Stimulated activated naive CD8-positive, alpha-beta T cell treated with anti-CD3 and anti-CD28 coated beads, Interleukin-15, Interleukin-2, amounts not matched to agents 100 ng/mL and 50 ng/mL, for 24 hours (primary cell): ENCODE measurements around the gene DHRSX.
A peak's percentile ranks its signal among the peaks of the same experiment; 100 is the strongest.

Experiments
- H3K27ac Mint-ChIP-seq: one replicate; pipeline ENCODE4 v1.8.0; 2021; ENCODE audit warnings: mild to moderate bottlenecking, mixed read lengths
- H3K27me3 Mint-ChIP-seq: one replicate; pipeline ENCODE4 v1.8.0; 2021; ENCODE audit warnings: mixed read lengths
- H3K36me3 Mint-ChIP-seq: one replicate; pipeline ENCODE4 v1.8.0; 2021; ENCODE audit warnings: low read depth, mixed read lengths
- H3K4me1 Mint-ChIP-seq: one replicate; pipeline ENCODE4 v1.8.0; 2021; ENCODE audit warnings: low read depth, mixed read lengths
- H3K4me3 Mint-ChIP-seq: one replicate; pipeline ENCODE4 v1.8.0; 2021; ENCODE audit warnings: mild to moderate bottlenecking, mixed read lengths
- H3K9me3 Mint-ChIP-seq: one replicate; pipeline ENCODE4 v1.8.0; 2021; ENCODE audit warnings: mixed read lengths

Gene DHRSX, protein sequence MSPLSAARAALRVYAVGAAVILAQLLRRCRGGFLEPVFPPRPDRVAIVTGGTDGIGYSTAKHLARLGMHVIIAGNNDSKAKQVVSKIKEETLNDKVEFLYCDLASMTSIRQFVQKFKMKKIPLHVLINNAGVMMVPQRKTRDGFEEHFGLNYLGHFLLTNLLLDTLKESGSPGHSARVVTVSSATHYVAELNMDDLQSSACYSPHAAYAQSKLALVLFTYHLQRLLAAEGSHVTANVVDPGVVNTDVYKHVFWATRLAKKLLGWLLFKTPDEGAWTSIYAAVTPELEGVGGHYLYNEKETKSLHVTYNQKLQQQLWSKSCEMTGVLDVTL

DNA sequence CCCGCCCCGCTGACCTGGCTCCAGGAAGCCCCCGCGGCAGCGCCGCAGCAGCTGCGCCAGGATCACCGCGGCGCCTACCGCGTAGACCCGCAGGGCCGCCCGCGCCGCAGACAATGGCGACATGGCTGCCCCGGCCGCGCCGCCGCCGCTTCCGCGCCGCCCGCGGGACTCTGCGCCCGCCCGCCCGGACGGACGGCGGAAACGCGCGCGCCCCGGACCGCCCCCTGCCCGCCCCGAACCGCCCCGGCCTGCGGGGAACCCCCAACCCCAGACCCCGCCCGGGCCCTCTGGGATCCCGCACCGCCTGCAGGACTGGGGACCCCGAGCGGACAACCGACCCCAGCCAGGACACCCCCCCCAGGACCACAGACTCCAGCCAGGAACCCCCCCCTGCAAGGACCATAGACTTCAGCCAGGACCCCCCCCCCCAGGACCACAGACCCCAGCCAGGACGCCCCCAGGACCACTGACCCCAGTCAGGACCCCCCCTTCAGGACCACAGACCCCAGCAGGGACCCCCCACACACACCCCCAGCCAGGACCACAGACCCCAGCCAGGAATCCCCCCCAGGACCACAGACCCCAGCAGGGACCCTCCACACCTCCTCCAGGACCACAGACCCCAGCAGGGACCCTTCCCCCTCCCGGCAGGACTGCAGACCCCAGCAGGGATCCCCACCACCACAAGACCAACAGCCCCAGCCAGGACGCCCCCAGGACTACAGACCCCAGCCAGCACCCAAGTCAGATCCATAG is at the start of gene DHRSX, which contains the start of gene ZBED1:
TSS of gene DHRSX (minus strand) at position 174 of the 756 bp plus-strand sequence. CDS start at position 123, 51 bp downstream.
TSS of gene ZBED1 (minus strand) at position 174 of the 756 bp plus-strand sequence. CDS start 10,257 bp downstream, outside the sequence.
- H3K27ac Mint-ChIP-seq = peak within 1 kb of the TSS; percentile 80

DNA sequence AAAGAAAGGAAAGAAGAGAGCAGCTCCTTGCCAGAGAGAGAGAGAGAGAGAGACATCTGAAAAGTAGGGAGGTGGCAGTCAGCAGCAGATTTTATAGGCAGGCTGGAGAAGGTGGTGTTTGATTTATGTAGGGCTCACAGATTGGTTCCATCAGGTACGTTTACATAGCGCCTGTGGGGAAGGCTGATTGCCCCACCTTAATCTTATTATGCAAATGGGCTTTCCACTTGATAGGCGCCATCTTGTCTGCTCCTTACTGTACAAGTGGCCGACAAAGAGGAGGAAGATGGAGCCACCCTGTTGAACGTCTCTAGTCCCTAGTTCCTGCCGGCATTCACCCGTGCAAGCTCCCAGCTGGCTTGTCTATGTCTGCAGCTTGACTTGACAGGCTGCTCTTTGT is 49.1 kb upstream of the DHRSX start:
- no peaks in the 10 kb centered on the region for H3K36me3 Mint-ChIP-seq
- no peak overlapping the region for H3K27ac Mint-ChIP-seq
- peaks cover 10% of the 10 kb centered on the region for H3K27me3 Mint-ChIP-seq
- no peak overlapping the region for H3K4me3 Mint-ChIP-seq
- H3K4me1 Mint-ChIP-seq = no peaks in the 10 kb centered on the region
- H3K9me3 Mint-ChIP-seq = peaks cover 6% of the 10 kb centered on the region

More for the DNA sequence above, at the start of gene DHRSX, which contains the start of gene ZBED1:
- peaks cover 15% of the 10 kb centered on the region for H3K36me3 Mint-ChIP-seq
- no peaks in the 10 kb centered on the region for H3K27me3 Mint-ChIP-seq
- H3K4me1 Mint-ChIP-seq = peaks cover 27% of the 10 kb centered on the region
- peak within 1 kb of the TSS; percentile 82 for H3K4me3 Mint-ChIP-seq
- H3K9me3 Mint-ChIP-seq = no peaks in the 10 kb centered on the region

DNA sequence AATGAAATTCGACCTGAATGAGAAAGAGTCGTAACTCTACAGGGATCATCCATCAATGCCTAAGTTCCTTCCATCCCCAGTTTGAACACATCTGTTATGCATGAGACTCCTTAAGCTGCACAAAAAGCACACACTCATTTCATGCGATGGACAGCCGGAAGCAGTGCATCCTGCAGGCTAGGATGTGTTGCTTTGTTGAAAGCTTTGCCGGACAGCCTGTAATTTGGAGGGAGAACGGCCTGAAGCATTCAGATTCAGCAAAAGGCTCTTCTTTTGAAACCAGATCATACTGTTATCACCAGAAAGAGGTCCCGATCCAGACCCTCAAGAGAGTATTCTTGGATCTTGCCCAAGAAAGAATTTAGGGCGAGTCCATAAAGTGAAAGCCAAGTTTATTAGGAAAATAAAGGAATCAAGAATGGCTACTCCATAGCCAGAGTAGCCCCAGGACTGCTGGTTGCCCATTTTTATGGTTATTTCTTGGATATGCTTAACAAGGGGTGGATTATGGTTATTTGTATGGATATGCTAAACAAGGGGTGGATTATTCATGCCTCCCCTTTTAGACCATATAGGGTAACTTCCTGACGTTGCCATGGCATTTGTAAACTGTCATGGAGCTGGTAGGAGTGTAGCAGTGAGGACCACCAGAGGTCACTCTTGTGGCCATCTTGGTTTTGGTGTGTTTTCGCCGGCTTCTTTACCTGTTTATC is 48.1 kb upstream of the DHRSX start:
- no peak overlapping the region for H3K4me3 Mint-ChIP-seq
- H3K27ac Mint-ChIP-seq = no peak overlapping the region
- H3K36me3 Mint-ChIP-seq = no peaks in the 10 kb centered on the region
- H3K9me3 Mint-ChIP-seq = peaks cover 6% of the 10 kb centered on the region
- H3K27me3 Mint-ChIP-seq = peaks cover 9% of the 10 kb centered on the region
- H3K4me1 Mint-ChIP-seq = no peaks in the 10 kb centered on the region

DNA sequence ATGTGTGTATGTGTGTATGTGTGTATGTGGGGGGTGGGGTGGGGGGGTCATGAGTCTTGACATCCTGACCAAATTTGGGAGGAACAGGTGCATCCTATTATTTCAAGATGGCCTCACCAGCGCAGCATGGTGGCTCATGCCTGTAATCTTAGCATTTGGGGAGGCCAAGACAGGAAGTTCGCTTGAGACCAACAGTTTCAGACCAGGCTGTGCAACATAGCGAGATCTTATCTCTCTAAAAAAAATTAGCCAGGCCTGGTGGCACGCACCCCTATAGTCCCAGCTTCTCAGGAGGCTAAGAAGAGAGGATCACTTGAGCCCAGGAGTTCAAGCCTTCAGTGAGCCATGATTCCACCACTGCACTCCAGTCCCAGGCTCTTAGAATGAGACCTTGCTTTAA is 47.0 kb upstream of the DHRSX start:
- Mint-ChIP-seq H3K4me3 (no peak overlapping the region), H3K4me1 (no peaks in the 10 kb centered on the region), H3K27ac (no peak overlapping the region), H3K9me3 (peaks cover 6% of the 10 kb centered on the region), H3K36me3 (no peaks in the 10 kb centered on the region), H3K27me3 (peaks cover 3% of the 10 kb centered on the region)

DNA sequence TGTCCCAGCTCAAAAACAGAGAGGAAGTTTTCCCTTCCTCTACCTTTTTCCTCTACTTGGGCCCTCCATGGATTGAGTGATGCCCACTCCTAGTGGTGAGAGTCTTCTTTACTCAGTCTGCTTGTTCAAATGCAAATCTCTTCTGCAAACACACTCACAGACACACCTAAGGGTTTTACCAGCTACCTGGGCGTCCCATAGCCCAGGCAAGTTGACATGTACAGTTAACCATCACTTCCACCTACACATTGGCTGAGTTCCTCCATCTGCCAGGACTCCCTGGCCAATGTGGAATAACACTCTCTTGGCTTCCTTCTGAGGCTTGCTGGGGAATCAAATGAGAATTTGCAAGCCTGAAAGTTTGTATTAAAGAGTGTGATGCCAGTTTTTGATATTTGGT is 45.7 kb upstream of the DHRSX start:
- no peaks in the 10 kb centered on the region for H3K27me3 Mint-ChIP-seq
- no peak overlapping the region for H3K4me3 Mint-ChIP-seq
- no peaks in the 10 kb centered on the region for H3K4me1 Mint-ChIP-seq
- H3K36me3 Mint-ChIP-seq = no peaks in the 10 kb centered on the region
- H3K9me3 Mint-ChIP-seq = peaks cover 6% of the 10 kb centered on the region
- H3K27ac Mint-ChIP-seq = no peak overlapping the region

DNA sequence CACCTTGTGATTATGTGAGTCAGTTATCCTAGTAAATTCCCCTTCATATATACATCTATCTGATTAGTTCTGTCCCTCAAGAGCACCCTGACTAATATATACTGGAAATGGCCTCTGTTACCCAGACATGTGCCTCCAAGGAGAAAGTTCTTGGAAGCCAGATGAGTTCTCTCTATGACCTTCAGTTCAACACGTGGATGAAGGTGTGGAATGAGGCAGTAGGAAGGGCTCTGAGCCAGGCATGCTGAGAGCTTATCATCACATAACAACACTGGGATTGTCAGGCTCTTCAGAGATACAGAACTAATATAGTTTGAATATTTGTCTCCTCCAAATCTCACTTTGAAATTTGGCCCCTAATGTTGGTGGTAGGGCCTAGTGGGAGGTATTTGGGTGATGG is 44.4 kb upstream of the DHRSX start:
- Mint-ChIP-seq H3K4me3 (no peak overlapping the region), H3K4me1 (no peaks in the 10 kb centered on the region), H3K27ac (no peak overlapping the region), H3K27me3 (no peaks in the 10 kb centered on the region), H3K9me3 (peaks cover 6% of the 10 kb centered on the region), H3K36me3 (no peaks in the 10 kb centered on the region)

DNA sequence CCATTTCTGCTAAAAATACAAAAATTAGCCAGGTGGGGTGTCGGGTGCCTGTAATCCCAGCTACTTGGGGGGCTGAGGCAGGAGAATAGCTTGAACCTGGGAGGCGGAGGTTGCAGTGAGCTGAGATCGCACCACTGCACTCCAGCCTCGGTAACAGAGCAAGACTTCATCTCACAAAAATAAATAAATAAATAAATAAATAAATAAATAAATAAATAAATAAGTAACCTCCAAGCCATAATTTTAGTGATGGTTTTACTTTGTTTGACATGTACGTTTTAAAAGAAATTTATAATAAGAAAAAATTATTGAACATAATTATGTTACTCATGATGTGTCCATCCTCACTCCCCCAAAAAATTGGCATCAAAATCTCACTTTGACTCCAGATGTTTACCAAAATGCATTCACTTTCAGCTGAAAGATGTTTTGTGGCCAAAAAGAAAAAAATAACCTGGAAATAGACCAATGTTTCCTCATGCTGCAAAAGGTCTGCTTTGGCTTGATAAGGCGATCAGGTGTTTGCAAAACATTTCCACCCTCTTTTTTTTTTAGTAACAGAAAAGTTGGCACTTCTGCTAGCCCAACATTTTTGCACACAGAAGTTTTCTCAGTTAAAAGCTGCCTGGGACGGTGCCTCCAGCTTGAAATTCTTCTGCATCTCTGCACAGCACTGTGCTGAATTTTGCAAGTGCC is 42.2 kb upstream of the DHRSX start:
- no peak overlapping the region for H3K27ac Mint-ChIP-seq
- no peaks in the 10 kb centered on the region for H3K27me3 Mint-ChIP-seq
- H3K9me3 Mint-ChIP-seq = peaks cover 6% of the 10 kb centered on the region
- no peaks in the 10 kb centered on the region for H3K4me1 Mint-ChIP-seq
- no peaks in the 10 kb centered on the region for H3K36me3 Mint-ChIP-seq
- no peak overlapping the region for H3K4me3 Mint-ChIP-seq

DNA sequence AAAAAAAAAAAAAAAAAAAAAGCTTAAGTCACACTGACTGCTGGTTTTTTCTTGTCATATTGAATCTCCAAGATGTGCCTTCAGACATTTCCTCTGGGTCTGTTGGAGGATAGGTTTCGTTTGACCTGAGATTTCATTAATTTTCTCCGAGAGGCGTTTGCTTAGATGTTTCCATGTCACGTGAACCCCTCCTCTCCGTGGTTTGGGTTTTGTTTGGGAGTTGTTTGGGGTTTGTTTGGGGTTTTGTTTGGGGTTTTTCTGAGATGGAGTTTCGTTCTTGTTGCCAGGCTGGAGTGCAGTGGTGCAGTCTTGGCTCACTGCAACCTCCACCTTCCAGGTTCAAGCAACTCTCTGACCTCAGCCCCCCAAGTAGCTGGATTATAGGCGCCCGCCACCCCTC is 40.8 kb upstream of the DHRSX start:
- H3K9me3 Mint-ChIP-seq = peaks cover 6% of the 10 kb centered on the region
- no peak overlapping the region for H3K27ac Mint-ChIP-seq
- H3K4me3 Mint-ChIP-seq = no peak overlapping the region
- H3K4me1 Mint-ChIP-seq = no peaks in the 10 kb centered on the region
- H3K27me3 Mint-ChIP-seq = peaks cover 4% of the 10 kb centered on the region
- no peaks in the 10 kb centered on the region for H3K36me3 Mint-ChIP-seq

DNA sequence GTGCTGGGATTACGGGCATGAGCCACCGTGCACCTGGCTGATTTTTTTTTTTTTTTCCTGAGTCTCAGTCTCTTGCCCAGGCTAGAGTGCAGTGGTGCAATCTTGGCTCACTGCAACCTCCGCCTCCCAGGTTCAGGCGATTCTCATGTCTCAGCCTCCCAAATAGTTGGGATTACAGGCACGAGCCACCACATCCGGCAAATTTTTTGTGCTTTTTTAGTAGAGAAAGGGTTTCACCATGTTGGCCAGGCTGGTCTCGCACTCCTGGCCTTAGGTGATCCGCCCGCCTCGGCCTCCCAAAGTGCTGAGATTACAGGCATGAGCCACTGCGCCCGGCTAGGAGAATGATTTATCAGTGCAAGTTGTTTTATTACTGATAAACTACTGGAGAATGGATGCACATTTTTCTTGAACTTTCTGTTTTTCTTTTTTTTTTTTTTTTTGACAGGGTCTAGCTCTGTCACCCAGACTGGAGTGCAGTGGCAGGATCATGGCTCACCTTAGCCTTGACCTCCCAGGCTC is 39.7 kb upstream of the DHRSX start:
- Mint-ChIP-seq H3K4me3 (no peak overlapping the region), H3K27ac (no peak overlapping the region), H3K4me1 (no peaks in the 10 kb centered on the region), H3K36me3 (no peaks in the 10 kb centered on the region), H3K27me3 (peaks cover 4% of the 10 kb centered on the region), H3K9me3 (no peaks in the 10 kb centered on the region)

DNA sequence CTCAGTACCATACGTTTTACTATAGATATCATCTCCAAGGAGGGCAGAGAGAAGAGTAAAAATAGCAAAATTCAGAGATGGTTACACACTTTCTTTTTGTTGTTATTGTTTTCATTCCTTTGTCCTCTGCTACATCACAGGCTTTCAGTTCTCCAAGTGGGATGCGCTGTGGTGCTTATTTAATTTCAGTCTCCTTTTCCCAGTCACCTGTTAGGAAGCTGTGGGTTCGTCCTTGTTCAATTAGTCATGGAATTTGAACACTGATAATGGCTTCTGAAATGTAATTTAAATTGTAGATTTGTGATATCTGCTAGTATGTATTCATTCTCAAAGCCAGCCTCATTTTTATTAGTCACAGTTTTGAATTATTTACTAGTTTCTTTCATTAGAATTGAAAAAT is 38.8 kb upstream of the DHRSX start:
- Mint-ChIP-seq H3K4me3 (no peak overlapping the region), H3K27me3 (peaks cover 4% of the 10 kb centered on the region), H3K9me3 (no peaks in the 10 kb centered on the region), H3K36me3 (no peaks in the 10 kb centered on the region), H3K27ac (no peak overlapping the region), H3K4me1 (no peaks in the 10 kb centered on the region)

DNA sequence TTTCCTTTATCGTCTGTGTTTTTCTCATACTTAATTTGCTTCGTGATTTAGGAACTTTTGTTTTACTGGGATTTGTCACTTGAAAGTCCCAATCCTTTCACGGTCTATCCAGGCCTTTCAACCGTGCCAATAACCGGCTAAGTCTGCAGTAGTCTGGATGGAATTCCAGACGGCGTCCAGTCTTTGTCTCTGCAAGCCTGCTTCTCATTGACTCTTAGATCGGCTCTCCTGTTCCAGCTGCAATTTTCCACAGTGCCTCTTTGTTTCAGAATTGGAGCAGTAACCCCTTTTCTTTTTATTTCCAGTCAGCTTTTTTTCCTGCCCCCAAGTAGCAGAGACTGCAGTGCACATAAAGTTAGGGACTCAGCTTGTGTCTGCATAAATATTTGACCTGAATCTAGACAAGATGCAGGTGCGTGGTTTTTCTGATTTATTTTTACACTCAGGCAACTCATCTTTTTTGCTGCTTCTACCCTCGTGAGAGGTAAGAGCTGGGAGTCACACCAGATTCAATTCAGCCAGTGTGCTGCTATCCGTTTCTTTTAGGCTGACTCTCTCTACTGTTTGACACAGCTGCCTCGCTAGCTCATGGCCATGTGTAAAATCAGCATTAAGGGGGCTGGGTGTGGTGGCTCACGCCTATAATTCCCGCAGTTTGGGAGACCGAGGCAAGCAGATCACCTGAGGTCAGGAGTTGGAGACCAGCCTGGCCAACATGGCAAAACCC is 37.4 kb upstream of the DHRSX start:
- no peaks in the 10 kb centered on the region for H3K4me1 Mint-ChIP-seq
- peaks cover 4% of the 10 kb centered on the region for H3K27me3 Mint-ChIP-seq
- no peak overlapping the region for H3K27ac Mint-ChIP-seq
- no peak overlapping the region for H3K4me3 Mint-ChIP-seq
- H3K9me3 Mint-ChIP-seq = no peaks in the 10 kb centered on the region
- H3K36me3 Mint-ChIP-seq = no peaks in the 10 kb centered on the region

DNA sequence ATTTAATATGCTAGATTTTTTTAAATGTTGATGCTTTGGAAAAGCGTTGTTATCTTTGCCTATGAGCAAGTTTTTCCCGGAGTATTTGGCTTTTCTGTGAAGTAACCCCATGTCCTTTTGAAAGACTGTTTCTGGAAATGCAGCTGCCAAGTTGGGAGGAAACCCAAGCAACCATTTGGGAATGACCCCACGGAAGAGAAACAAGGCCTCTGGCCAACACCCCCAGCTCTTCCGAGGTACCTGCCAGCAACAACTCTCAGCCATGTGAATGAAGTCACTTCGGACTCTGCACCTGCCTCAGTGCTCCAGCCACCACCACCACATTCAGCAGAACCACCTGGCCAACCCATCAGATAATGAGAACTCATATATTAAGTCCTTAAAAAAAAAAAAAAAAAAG is 36.2 kb upstream of the DHRSX start:
- H3K27me3 Mint-ChIP-seq = peaks cover 4% of the 10 kb centered on the region
- H3K27ac Mint-ChIP-seq = peak overlapping the region; percentile 52
- H3K4me1 Mint-ChIP-seq = no peaks in the 10 kb centered on the region
- no peaks in the 10 kb centered on the region for H3K9me3 Mint-ChIP-seq
- H3K36me3 Mint-ChIP-seq = no peaks in the 10 kb centered on the region
- H3K4me3 Mint-ChIP-seq = no peak overlapping the region

DNA sequence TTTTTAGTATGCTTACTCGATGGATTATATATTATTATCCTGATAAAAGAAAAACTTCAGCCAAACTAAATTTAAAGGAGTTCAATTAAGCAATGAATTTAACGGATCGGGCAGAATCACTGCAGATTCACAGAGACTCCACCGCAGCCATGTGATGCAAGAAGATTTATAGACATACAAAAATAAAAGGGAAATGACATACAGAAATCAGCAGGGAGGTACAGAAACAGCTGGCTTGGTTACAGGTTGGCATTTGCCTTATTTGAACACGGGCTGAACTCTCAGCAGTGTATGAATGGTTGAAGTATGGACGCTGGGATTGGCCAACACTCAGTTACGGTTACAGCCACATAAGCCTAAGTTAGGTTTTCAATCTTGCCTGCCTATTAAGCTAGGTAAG is 35.4 kb upstream of the DHRSX start:
- Mint-ChIP-seq H3K36me3 (no peaks in the 10 kb centered on the region), H3K9me3 (no peaks in the 10 kb centered on the region), H3K27ac (no peak overlapping the region), H3K27me3 (peaks cover 4% of the 10 kb centered on the region), H3K4me1 (no peaks in the 10 kb centered on the region), H3K4me3 (no peak overlapping the region)
